Measurements from ENCODE around the gene PSME1.

DNA sequence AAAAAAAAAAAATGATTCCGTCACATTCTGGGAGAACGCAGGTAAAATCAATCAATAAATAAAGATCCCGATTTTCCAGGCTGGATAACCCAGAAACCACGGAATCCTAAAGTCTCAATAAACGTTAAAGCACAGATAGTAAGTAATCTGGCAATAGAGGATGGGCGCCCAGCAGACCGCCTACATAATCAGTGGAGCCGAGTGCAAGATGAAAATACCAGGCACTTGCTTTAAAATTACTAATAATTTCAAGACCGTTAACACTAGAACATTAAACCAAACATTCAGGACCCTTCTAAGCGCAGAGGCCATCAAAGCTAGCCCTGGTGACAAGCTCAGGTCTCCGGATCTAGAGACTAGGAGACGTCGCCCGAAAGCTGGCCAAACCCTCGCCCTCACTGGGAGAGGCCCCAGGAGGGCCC lies 22.6 kb upstream of the PSME1 start:
- TF ChIP-seq POLR2A (IDR thresholded peaks at IDR 0.05; ENCODE audit: low read depth, low read length), result no peak
- TF ChIP-seq POLR2AphosphoS5 (IDR thresholded peaks at IDR 0.05; ENCODE audit: low read depth, low read length), result no peak
